Panc1 (cell line): ENCODE measurements around the gene ONECUT3. TPM values are rescaled to one million over a fixed set of nuclear protein-coding genes. Genes with fewer than 3 reads are reported as not detected.

Experiments used
- ATAC-seq: fragments of 200-7000 bp; cut with Tn5 transposase; 2 replicates; pipeline ENCODE4 v1.9.1; 2020; ENCODE audit warnings: mild to moderate bottlenecking, moderate library complexity
- BruUV-seq: library from RNA; stranded (reverse); fragments of 400-500 nt; replicated peaks from 2 replicates; lab custom pipeline; 2021; lab: Mats Ljungman, UMichigan
- CTCF ChIA-PET: fragments of 300-600 bp; sonication (Branson Sonifier 250); formaldehyde crosslinking; loops from one replicate; lab custom pipeline; 2022; ENCODE audit warnings: antibody characterized with exemption; lab: Charles Lee
- POLR2A ChIA-PET: fragments of 300-600 bp; sonication (Branson Sonifier 250); formaldehyde crosslinking; loops from one replicate; lab custom pipeline; 2022; ENCODE audit warnings: antibody characterized with exemption; lab: Charles Lee
- DNase-seq: peaks from one replicate; pipeline ENCODE4 v3.0.0-alpha.2; 2010; ENCODE audit warnings: low read depth, low spot score
- H3K27ac ChIP-seq: 2 replicates; pipeline ENCODE4 v1.5.1; 2011; ENCODE audit warnings: mild to moderate bottlenecking, low read length, inconsistent platforms
- H3K27me3 ChIP-seq: fragments of 200-500 bp; sonication (Bioruptor generic); 2 replicates; pipeline ENCODE4 v1.6.0; 2014; ENCODE audit warnings: low read length, inconsistent platforms; ENCODE audit not compliant: control insufficient read depth, insufficient read depth
- H3K36me3 ChIP-seq: fragments of 200-500 bp; sonication (Bioruptor generic); 2 replicates; pipeline ENCODE4 v1.5.1; 2014; ENCODE audit warnings: inconsistent platforms, mild to moderate bottlenecking, low read length, moderate library complexity; ENCODE audit not compliant: control insufficient read depth, insufficient read depth
- H3K4me1 ChIP-seq: 2 replicates; pipeline ENCODE4 v1.5.1; 2011; ENCODE audit warnings: inconsistent platforms, mild to moderate bottlenecking, low read length, moderate library complexity; ENCODE audit not compliant: control insufficient read depth, insufficient read depth
- H3K4me3 ChIP-seq, 2 experiments: 2 replicates each; pipeline ENCODE4 v1.5.1; 2011 to 2012; ENCODE audit warnings: low read depth in 2 of 2, low read length in 2 of 2, mild to moderate bottlenecking in 2 of 2, inconsistent platforms in 1 of 2, moderate library complexity in 1 of 2
- H3K9me3 ChIP-seq: fragments of 200-500 bp; sonication (Bioruptor generic); 2 replicates; pipeline ENCODE4 v1.5.1; 2014; ENCODE audit warnings: low read depth, mild to moderate bottlenecking, inconsistent platforms, low read length, moderate library complexity; ENCODE audit not compliant: control insufficient read depth, insufficient read depth
- POLR2AphosphoS5 ChIP-seq: IDR thresholded peaks from 2 replicates; pipeline ENCODE4 v1.6.1; 2012; ENCODE audit warnings: mild to moderate bottlenecking, low read depth, low read length, moderate library complexity
- SIN3A ChIP-seq: IDR thresholded peaks from 2 replicates; pipeline ENCODE4 v1.6.1; 2012; ENCODE audit warnings: low read depth, mild to moderate bottlenecking, low read length, moderate library complexity, borderline replicate concordance; ENCODE audit not compliant: insufficient read depth
- TCF7L2 ChIP-seq: IDR thresholded peaks from 2 replicates; pipeline ENCODE4 v1.6.1; 2011; ENCODE audit warnings: mild to moderate bottlenecking, low read depth, low read length, inconsistent platforms
- in situ Hi-C: cut with HindIII; loops from 2 replicates; pipeline ENCODE4 v1.10.0; 2016; ENCODE audit warnings: low sequenced_read_pairs, low pct_unique_long_range_greater_than_20kb
- intact Hi-C: fragments of 100-400 bp; cut with micrococcal nuclease; formaldehyde crosslinking; loops from one replicate; pipeline ENCODE4 v1.10.0; 2022; ENCODE audit not compliant: unreplicated experiment
- total RNA-seq: library from RNA; stranded (reverse); gene quantifications from one replicate; pipeline ENCODE4 v1.2.1, GENCODE V29; 2021; ENCODE audit not compliant: unreplicated experiment
- TF ChIP-seq, protein P1 (sequence below): fragments of 450-650 bp; IDR thresholded peaks from 2 replicates; pipeline ENCODE4 v1.5.1; 2017; ENCODE audit warnings: mild to moderate bottlenecking
- TF ChIP-seq, protein P2 (sequence below), 2 experiments: IDR thresholded peaks; 2 replicates each; pipeline ENCODE4 v1.6.1; 2011 to 2012; ENCODE audit warnings: low read depth in 2 of 2, control low read depth in 1 of 2, low read length in 1 of 2, mild to moderate bottlenecking in 1 of 2, moderate library complexity in 1 of 2; ENCODE audit not compliant: insufficient read depth in 1 of 2

ONECUT3 gene
- total RNA-seq, 1 experiment from 2014 or later: 16.5 TPM

DNA sequence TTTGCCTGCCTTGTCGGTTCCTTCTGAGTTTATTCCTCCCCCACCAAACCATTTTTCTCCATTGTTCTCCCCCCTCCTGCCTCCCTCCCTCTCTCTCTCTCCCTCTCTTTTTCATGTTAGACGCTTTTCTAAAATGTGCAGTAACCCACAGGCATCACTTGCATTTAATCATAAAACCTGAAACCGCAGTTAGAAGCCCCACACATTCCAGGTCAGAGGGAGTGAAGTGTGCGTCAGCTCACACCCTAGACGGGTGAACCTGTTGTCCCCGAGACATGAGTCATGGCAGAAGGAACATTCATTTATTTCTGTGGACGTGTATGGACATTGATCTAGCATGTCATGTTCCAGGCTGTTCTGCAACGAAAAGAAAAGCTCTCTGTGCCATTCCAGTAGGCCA, 19.9 kb downstream of the ONECUT3 start:
- BruUV-seq: no TSS peak
- Histone ChIP-seq H3K27ac (peak overlapping the region; percentile 39), H3K27me3 (no peaks in the 10 kb centered on the region), H3K9me3 (no peaks in the 10 kb centered on the region), H3K36me3 (no peaks in the 10 kb centered on the region; the same call in 1 of the 2 replicates), H3K4me3 (no peak overlapping the region), H3K4me1 (peaks cover 13% of the 10 kb centered on the region)
- DNase-seq (no peak), ATAC-seq (no peak)
- no peak for TF ChIP-seq SIN3A
- TF ChIP-seq, protein P1, sequence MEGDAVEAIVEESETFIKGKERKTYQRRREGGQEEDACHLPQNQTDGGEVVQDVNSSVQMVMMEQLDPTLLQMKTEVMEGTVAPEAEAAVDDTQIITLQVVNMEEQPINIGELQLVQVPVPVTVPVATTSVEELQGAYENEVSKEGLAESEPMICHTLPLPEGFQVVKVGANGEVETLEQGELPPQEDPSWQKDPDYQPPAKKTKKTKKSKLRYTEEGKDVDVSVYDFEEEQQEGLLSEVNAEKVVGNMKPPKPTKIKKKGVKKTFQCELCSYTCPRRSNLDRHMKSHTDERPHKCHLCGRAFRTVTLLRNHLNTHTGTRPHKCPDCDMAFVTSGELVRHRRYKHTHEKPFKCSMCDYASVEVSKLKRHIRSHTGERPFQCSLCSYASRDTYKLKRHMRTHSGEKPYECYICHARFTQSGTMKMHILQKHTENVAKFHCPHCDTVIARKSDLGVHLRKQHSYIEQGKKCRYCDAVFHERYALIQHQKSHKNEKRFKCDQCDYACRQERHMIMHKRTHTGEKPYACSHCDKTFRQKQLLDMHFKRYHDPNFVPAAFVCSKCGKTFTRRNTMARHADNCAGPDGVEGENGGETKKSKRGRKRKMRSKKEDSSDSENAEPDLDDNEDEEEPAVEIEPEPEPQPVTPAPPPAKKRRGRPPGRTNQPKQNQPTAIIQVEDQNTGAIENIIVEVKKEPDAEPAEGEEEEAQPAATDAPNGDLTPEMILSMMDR: no peak
- TF ChIP-seq POLR2AphosphoS5: no peak
- TF ChIP-seq TCF7L2: no peak
- TF ChIP-seq, protein P2, sequence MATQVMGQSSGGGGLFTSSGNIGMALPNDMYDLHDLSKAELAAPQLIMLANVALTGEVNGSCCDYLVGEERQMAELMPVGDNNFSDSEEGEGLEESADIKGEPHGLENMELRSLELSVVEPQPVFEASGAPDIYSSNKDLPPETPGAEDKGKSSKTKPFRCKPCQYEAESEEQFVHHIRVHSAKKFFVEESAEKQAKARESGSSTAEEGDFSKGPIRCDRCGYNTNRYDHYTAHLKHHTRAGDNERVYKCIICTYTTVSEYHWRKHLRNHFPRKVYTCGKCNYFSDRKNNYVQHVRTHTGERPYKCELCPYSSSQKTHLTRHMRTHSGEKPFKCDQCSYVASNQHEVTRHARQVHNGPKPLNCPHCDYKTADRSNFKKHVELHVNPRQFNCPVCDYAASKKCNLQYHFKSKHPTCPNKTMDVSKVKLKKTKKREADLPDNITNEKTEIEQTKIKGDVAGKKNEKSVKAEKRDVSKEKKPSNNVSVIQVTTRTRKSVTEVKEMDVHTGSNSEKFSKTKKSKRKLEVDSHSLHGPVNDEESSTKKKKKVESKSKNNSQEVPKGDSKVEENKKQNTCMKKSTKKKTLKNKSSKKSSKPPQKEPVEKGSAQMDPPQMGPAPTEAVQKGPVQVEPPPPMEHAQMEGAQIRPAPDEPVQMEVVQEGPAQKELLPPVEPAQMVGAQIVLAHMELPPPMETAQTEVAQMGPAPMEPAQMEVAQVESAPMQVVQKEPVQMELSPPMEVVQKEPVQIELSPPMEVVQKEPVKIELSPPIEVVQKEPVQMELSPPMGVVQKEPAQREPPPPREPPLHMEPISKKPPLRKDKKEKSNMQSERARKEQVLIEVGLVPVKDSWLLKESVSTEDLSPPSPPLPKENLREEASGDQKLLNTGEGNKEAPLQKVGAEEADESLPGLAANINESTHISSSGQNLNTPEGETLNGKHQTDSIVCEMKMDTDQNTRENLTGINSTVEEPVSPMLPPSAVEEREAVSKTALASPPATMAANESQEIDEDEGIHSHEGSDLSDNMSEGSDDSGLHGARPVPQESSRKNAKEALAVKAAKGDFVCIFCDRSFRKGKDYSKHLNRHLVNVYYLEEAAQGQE (IDR thresholded peaks at IDR 0.05; ENCODE audit: insufficient read depth in 1 of 2, low read depth in 2 of 2, low read length in 1 of 2): no peak
- ChIA-PET POLR2A (no interaction called here), CTCF (no interaction called here)
- in situ Hi-C loops: no loop called here
- intact Hi-C loops: no loop called here

DNA sequence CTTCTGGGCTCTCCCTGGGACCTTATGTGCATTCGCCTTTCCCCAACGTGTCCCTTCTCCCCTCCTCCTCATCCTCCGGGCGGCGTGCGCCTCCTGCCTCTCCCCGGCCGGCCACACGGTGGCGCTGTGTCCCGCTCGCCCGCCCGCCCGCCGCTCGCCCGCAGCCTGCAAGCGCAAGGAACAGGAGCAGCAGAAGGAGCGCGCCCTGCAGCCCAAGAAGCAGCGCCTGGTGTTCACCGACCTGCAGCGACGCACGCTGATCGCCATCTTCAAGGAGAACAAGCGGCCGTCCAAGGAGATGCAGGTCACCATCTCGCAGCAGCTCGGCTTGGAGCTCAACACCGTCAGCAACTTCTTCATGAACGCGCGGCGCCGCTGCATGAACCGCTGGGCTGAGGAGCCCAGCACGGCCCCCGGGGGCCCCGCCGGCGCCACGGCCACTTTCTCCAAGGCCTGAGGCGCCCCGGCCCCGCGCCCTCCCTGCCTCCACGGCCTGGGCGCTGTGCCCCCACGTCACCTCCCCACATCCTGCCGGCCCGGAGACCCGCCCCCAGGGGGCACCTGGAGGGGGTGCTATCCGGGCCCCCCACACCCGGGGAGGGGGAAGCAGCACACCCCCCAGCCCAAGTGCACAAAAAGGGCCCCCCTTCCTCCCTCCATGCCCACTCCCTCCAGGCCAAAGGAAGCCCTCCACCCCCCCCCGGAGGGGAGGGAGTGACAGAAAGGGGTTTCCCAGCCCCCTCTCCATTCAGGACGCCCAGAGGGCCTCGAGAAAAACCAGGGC, 21.9 kb downstream of the ONECUT3 start:
- H3K27ac ChIP-seq: no peak overlapping the region
- intact Hi-C loops: no loop called here
- H3K9me3 ChIP-seq: no peaks in the 10 kb centered on the region
- in situ Hi-C loops: no loop called here
- ChIA-PET POLR2A (no interaction called here), CTCF (interaction anchor here (0.6 to 0.7 kb wide), 2 partner anchors 11 to 102 kb away, joined by 4 read pairs; no protein-coding TSS in a partner anchor)
- peak; percentile 78 for ATAC-seq
- peaks cover 24% of the 10 kb centered on the region for H3K4me1 ChIP-seq
- no peak overlapping the region for H3K4me3 ChIP-seq
- TF ChIP-seq, protein P2 (IDR thresholded peaks at IDR 0.05; ENCODE audit: insufficient read depth in 1 of 2, low read depth in 2 of 2, low read length in 1 of 2): no peak
- TF ChIP-seq, protein P1: peak; percentile 92
- no peaks in the 10 kb centered on the region; the same call in 1 of the 2 replicates for H3K36me3 ChIP-seq
- no peak for DNase-seq
- no TSS peak for BruUV-seq
- H3K27me3 ChIP-seq: no peaks in the 10 kb centered on the region
